ENCODE results near the gene PROCR. TPM values are rescaled to one million over a fixed set of nuclear protein-coding genes. Genes with fewer than 3 reads are reported as not detected.
"Not testable (repeated sequence)": the region's sequence is repeated elsewhere in the genome, so short reads cannot be mapped to it uniquely, and the experiment has no call there.

Gene PROCR
- 165 and 178 TPM in 2 replicates for total RNA-seq (2014; rRNA removed; shearing (Covaris generic))
- polyA plus RNA-seq (2014; cell fraction: nucleus; rRNA removed), result 338 and 354 TPM in 2 replicates

DNA sequence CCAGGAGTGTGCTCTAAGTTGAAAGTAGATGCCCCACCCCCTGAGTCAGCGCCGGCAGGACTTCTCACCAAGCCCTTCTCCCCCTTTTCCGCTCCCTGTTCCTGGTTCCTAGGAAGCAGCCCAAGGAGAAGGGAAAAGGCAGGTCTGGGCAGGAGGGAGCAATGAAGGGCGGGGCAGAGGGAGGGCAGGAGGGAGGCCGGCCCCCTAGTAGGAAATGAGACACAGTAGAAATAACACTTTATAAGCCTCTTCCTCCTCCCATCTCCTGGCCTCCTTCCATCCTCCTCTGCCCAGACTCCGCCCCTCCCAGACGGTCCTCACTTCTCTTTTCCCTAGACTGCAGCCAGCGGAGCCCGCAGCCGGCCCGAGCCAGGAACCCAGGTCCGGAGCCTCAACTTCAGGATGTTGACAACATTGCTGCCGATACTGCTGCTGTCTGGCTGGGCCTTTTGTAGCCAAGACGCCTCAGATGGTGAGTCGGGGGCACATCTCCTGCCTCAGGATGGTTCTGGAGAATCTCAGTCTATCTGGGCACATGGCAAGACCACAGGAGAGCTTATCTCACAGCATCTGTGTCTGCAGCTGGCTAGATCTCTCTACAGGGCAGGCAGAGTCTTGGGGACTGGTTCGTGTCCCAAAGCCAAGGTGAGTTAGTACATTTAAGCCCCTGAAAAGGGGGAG lies at the start of gene PROCR:
TSS of gene PROCR (plus strand) at position 320 of the 681 bp plus-strand sequence. CDS start at position 403, 83 bp downstream.
- DNase-seq (ENCODE audit: extremely low read depth, low read depth), result peak; percentile 94

GRCh38 chr20:35122756-35123405 lies 49.0 kb upstream of the PROCR start:
- no peak for DNase-seq (ENCODE audit: extremely low read depth, low read depth)

DNA sequence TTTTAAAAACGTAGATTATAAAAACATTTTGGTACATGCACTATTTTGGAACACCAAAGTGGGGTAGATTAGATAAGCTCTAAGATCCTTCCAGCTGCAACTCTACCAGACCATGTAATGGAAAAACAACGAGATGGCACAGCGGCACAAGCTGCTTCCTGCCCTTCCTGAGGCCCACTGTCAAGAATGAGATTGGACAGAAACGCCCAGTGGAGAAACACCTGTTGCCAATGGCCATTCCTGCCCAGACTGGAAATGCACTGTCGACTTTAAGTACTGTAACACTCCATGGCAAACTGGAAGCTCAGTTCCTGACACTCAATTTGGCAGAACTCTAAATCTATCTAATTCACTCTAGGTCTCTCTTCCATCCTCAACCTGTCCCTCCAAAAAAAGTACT lies 46.1 kb upstream of the PROCR start:
- DNase-seq (ENCODE audit: extremely low read depth, low read depth), result no peak

DNA sequence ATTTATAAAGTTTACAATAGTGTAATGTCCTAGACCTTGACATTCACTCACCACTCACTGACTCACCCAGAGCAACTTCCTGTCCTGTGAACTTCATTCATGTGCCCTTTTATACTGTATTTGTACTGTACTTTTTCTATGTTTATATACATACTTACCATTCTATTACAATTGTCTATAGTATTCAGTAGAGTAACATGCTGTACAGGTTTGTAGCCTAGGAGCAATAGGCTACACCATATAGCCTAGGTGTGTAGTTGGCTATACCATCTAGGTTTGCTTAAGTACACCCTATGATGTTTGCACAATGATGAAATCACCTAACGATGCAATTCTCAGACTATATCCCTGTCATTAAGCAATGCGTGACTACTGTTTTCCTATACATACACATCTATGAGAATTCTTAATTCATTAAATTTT lies 42.2 kb upstream of the PROCR start:
- peak; percentile 53 for DNase-seq (ENCODE audit: extremely low read depth, low read depth)

DNA sequence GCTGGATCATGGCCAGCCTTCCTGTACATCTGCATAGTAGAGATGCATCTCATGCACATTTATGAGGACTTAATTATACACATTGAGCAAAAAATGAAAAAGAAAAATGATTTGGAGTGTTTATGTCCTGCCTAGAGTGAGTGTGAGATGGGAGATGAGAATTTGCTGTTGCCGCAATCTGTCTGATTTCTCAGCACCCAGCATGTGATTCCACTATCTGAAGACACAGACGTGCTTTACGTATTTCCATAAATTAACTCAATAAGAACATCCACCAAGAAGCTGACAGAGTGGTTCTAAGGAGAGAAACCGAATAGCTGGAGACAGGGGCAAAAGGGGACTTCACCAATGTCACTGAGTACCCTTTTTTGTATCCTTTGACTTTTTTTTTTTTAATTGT lies 39.9 kb upstream of the PROCR start:
- no peak for DNase-seq (ENCODE audit: extremely low read depth, low read depth)

DNA sequence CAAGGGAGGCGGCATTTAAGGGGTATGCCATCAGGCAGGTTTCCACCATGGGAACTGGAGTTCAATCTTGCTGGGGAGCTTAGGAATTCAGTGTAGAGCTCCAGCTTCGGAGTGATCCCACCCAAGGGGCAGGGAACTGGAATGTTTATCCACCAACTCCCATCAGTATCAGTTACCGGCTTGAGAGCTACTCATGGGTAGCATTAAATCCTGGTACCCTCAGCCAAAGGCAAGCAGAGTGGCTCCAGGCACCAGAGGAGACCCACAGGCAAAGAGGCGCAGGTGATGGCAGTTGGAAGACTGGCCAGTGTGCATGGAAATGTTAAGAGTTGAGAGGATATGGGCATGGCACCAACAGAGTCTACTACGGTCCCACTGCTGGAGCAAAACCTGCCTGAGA lies 38.8 kb upstream of the PROCR start:
- DNase-seq (ENCODE audit: extremely low read depth, low read depth), result no peak

DNA sequence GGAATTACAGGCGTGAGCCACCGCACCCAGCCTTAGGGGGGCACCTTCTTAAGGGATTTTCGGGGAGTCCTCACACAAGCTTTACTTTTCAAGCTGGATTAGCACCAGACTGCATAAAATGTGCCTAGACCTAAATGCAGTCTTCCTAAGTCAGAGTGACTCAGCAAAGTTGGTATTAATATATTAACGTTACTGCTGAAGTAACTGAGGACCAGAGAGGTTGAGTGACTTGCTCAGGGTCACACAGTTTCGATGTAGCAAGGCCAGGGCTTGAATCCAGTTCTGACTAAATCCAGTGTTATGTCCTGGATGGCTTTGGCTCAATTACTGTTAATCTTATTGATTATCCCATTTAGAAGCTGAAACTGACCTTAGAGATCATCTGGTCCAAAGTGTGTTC lies 38.1 kb upstream of the PROCR start:
- peak; percentile 61 for DNase-seq (ENCODE audit: extremely low read depth, low read depth)

DNA sequence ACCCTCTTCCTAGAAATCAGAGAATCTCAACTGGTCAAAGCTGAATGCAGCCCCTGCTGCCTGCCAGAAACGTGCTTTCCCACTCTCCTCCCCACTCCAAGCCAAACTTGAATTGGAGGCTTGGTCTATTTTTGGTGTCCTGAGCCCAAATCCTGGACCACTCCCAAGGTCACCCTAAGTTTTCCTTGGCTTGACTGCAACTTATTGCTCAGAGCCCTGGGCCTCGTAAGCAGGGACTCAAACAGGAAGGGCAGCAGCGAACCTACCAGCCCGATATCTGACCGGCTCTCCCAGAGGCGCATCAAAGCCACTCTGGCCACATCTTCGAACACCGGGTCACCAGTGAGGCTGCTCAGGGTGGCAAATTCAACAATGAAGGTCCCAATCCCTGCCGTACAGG lies 37.4 kb upstream of the PROCR start:
- peak; percentile 53 for DNase-seq (ENCODE audit: extremely low read depth, low read depth)

DNA sequence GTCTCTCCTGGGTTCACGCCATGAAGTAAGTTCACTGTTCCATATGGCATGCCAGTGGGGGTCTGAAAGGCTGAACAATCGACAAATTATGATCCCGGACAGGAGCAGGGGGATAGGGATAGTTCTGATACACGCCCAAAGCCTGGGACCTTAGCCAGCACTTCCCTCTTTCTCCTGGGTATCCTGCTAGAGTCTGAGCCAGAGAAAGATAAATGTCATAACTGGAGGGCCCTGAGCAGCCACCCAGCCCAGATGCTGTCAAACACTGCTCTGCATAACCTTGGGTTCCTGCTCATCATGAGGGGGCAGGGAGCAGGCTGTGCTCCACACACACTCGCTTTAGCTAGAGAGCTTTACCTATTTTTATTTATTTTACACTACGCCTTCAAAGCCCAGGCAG lies 37.0 kb upstream of the PROCR start:
- peak; percentile 16 for DNase-seq (ENCODE audit: extremely low read depth, low read depth)

- peak; percentile 81 for DNase-seq (ENCODE audit: extremely low read depth, low read depth)
Observed at GRCh38 chr20:35135867-35136586, 35.8 kb upstream of the PROCR start.

DNA sequence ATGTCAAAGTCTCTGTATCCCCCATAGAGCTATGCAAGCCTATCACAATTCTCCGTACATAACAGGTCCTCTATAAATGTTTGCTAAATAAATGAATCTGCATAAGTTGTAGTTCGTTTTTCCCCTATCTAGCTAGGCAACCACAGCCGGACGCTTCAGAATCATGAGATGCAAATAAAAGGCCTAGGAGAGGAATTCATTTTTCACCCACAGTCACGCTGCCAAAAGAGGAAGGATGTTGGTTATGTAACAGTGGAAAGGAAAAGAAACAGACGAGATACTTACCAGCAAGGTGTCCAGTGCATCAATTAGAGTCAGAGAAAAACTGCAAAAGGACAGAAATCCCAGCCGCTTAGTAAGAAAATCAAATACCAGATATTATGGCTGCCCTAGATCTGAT lies 27.2 kb upstream of the PROCR start:
- DNase-seq (ENCODE audit: extremely low read depth, low read depth), result no peak

DNA sequence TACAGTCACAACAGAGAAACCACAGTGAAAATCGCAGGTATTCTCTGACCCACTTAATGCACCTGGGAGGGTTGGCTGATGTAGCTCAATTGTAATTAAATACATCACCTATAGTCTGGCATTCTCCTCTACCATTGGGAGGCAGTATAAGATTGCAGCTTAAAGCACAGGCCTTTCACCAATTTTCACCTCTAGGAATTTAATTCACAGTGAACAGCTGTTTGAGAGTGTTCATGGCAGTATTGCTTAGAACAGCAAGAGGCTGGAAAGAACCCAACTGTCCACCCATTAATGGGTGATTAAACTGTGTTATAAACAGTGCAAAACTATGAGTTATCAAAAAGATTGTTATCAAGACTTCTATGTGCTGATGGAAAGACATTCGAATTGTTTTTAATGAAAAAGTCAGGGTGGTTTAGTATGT lies 26.7 kb upstream of the PROCR start:
- DNase-seq (ENCODE audit: extremely low read depth, low read depth), result peak; percentile 76

DNA sequence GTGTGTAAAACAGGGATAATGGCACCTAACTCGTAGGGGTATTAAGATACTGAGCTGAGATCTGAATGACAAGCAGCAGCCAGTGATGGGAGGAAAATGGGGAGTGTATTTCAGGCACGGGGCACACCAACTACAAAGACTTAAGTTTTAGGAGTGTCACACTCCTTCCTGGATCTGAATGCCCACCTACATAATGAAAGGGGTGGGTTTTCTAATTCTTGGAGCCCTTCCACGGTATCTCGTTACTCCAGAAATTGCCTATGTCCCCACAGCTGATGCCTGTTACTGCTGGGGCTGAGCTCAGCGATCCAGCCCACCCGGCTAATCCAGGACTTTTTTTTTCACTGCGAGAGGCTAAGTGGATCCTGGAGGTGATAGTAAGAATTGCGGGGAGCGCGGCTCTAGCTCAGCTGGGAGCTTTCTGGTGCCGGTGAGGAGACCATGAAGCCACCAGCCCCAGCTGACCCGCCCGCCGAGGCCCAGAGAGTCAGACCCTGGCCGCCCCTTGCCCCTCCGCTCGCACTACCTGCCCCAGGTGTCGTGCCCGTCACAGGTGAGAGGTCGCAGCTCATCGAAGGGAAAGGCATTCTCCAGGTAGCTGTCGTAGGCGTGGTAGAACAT lies 25.5 kb upstream of the PROCR start:
- no peak for DNase-seq (ENCODE audit: extremely low read depth, low read depth)

DNA sequence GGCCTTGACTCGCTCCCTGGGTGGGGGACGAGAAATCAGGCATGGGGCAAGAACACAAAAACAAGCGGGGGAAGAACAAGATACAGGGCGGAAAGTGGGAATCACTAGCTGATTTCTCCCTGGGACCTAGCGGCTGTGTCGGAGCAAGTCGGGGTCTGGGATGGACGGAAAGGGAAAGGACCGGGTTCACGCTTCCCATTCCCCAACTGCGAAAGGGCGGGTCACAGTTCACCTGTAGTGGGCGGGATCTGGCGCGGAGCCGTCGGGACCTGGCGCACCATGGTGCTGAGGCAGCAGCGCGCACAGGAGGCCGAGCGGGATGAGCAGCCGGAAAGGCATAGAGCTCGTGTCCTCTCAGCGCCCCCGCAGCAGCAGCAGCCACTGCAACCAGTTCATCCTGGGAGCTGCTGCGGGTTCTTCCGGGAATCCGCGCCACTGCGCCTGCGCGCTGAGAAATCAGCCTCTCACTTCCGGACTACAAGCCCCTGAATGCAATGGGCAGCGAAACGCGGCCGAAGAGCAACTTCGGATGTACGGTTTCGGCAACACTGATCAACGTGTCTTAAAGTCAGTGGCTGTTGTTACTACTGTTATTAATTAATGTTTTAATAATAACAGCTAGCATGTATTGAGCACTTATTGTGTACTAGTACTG lies 24.8 kb upstream of the PROCR start, which contains the start of gene EDEM2:
TSS of gene EDEM2 (minus strand) at position 417 of the 655 bp plus-strand sequence. CDS start at position 339, 78 bp downstream.
- DNase-seq (ENCODE audit: extremely low read depth, low read depth), result peak; percentile 95

DNA sequence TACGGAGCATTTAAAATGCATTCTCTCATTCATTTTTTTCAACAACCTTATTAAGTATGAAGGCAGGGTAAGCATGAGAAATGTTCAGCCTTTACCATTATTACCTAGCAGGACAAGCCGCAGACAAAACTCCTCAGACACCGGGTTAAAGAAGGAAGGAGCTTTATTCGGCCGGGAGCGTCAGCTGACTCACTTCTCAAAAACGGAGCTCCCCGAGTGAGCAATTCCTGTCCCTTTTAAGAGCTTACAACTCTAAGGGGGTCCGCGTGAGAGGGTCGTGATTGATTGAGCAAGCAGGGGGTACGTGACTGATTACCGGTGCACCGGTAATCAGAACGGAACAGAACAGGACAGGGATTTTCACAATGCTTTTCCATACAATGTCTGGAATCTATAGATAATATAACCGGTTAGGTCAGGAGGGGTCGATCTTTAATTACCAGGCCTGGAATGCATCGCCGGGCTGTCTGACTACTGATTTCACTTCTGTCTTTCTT lies 24.2 kb upstream of the PROCR start:
- not testable (repeated sequence) for DNase-seq (ENCODE audit: extremely low read depth, low read depth)

GRCh38 chr20:35150846-35151579 lies 20.9 kb upstream of the PROCR start:
- no peak for DNase-seq (ENCODE audit: extremely low read depth, low read depth)

DNA sequence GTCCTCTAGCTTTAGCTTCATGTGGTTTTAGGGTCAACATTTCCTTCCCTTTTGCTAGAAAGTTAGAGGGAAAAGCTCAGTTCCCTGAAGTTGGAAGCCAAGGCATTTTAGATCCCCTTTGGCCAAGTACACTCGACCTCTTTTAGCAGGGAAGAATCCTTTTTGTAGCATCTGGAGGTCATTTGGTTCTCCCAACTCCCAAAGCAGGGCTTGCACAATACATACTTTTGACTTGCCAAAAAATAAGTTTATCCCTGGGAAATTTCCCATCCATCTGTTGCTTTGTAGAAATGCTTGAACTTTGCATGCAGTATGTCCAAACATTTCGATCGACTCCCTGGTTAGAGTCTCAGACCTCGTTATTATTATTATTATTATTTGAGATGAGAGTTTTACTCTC lies 20.1 kb upstream of the PROCR start:
- DNase-seq (ENCODE audit: extremely low read depth, low read depth), result no peak

DNA sequence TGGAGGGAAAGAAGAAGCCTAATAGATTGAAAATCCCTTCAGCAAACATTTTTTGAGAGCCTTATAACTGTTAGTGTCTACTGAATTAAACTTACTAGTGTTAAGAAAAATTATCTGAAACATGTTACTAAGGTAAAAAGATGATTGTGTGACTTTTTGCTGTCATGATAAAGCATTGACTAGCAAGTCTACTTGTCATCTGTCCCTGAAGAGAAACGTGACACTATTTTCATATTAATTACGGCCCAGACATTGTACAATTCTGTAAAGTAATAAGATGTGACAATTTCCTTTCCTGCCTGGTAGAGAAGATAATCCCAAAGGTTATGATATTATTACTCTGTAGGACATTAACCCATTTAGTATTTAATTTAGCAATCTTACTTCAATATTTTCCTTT lies 15.9 kb upstream of the PROCR start:
- DNase-seq (ENCODE audit: extremely low read depth, low read depth), result no peak

DNA sequence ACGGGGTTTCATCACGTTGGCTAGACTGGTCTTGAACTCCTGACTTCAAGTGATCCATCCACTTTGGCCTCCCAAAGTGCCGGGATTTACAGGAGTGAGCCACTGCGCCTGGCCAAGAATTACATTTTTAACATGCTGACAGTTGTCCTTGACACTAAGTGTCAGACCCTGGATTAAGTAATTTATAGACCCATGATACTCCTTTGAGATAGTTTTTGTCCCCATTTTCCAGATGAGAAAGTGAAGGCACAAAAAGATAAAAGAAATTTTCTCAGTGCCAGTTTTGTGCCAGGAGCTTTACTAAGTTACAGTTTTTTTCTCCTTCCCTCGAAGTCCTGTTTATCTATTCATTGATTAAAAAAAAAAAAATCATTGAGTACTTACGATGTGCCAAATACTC lies 14.9 kb upstream of the PROCR start:
- DNase-seq (ENCODE audit: extremely low read depth, low read depth), result no peak

DNA sequence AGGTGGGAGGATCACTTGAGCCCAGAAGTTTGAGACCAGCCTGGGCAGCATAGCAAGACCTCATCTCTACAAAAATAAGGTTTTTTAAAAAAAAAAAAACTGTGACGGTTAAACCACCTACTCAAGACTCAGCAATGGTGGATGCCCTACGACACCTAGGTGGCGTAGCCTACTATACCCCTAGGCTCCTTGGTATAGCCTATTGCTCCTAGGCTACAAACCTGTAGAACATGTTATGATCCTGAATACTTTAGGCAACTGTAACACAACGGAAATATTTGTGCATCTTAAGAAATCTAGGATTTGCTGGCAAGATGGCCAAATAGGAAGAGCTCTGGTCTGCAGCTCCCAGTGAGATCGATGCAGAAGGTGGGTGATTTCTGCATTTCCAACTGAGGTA lies 11.5 kb upstream of the PROCR start:
- DNase-seq (ENCODE audit: extremely low read depth, low read depth), result not testable (repeated sequence)
